HepG2 (cell line): ENCODE data around the gene HS6ST1.

Experiments used
- CTCF ChIP-seq: sonication (generic); formaldehyde crosslinking; IDR thresholded peaks from 2 replicates; pipeline ENCODE4 v1.5.0; 2020; ENCODE audit warnings: mild to moderate bottlenecking, missing genetic modification reagents, moderate library complexity
- ERF ChIP-seq: IDR thresholded peaks from 2 replicates; pipeline ENCODE4 v1.6.1; 2018; ENCODE audit warnings: missing biosample characterization, missing genetic modification reagents
- EZH2 ChIP-seq: conservative IDR thresholded peaks from 2 replicates; pipeline ENCODE4 v1.6.1; 2012; ENCODE audit warnings: mild to moderate bottlenecking, low read depth, low read length, moderate library complexity
- FOXK2 ChIP-seq: fragments of 450-650 bp; IDR thresholded peaks from 2 replicates; pipeline ENCODE4 v1.6.1; 2016
- GABPB1 ChIP-seq: IDR thresholded peaks from 2 replicates; pipeline ENCODE4 v1.6.1; 2016; ENCODE audit warnings: mild to moderate bottlenecking, missing genetic modification reagents, moderate library complexity, missing compliant biosample characterization
- HCFC1 ChIP-seq: fragments of 150-350 bp; IDR thresholded peaks from 2 replicates; pipeline ENCODE4 v1.6.1; 2014; ENCODE audit warnings: low read depth, low read length
- KDM6A ChIP-seq: IDR thresholded peaks from 2 replicates; pipeline ENCODE4 v1.6.1; 2016; ENCODE audit warnings: low read depth
- RNF2 ChIP-seq: fragments of 450-650 bp; conservative IDR thresholded peaks from 2 replicates; pipeline ENCODE4 v1.6.1; 2016; ENCODE audit warnings: low read depth
- ZNF124 ChIP-seq: sonication (generic); formaldehyde crosslinking; IDR thresholded peaks from 2 replicates; pipeline ENCODE4 v1.4.0; 2020; ENCODE audit warnings: missing genetic modification reagents
- TF ChIP-seq, protein P1 (sequence below): sonication (generic); formaldehyde crosslinking; IDR thresholded peaks from 2 replicates; pipeline ENCODE4 v1.8.1; 2022; ENCODE audit warnings: low read depth, mild to moderate bottlenecking, missing genetic modification reagents

GRCh38 chr2:128315829-128316776 is 2.6 kb downstream of the HS6ST1 start:
- TF ChIP-seq ZNF124 (no peak), ERF (CRISPR knock-in tag) (no peak), EZH2 (no peak), KDM6A (no peak), HCFC1 (no peak), GABPB1 (CRISPR knock-in tag) (peak; percentile 32; the same call in 1 of the 2 replicates), CTCF (CRISPR knock-in tag) (no peak), FOXK2 (no peak), RNF2 (no peak)
- TF ChIP-seq, protein P1, sequence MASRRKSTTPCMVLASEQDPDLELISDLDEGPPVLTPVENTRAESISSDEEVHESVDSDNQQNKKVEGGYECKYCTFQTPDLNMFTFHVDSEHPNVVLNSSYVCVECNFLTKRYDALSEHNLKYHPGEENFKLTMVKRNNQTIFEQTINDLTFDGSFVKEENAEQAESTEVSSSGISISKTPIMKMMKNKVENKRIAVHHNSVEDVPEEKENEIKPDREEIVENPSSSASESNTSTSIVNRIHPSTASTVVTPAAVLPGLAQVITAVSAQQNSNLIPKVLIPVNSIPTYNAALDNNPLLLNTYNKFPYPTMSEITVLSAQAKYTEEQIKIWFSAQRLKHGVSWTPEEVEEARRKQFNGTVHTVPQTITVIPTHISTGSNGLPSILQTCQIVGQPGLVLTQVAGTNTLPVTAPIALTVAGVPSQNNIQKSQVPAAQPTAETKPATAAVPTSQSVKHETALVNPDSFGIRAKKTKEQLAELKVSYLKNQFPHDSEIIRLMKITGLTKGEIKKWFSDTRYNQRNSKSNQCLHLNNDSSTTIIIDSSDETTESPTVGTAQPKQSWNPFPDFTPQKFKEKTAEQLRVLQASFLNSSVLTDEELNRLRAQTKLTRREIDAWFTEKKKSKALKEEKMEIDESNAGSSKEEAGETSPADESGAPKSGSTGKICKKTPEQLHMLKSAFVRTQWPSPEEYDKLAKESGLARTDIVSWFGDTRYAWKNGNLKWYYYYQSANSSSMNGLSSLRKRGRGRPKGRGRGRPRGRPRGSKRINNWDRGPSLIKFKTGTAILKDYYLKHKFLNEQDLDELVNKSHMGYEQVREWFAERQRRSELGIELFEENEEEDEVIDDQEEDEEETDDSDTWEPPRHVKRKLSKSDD (CRISPR knock-in tag): no peak
